Fibroblast of lung (primary cell): ENCODE results near the gene PIWIL4. TPM values are rescaled to one million over a fixed set of nuclear protein-coding genes. Genes with fewer than 3 reads are reported as not detected.

Experiments used
- DNase-seq, 2 donors: peaks; one replicate each; pipeline versions ENCODE4 v3.0.0 to v3.0.0-alpha.2; 2010; ENCODE audit warnings: low read depth in 2 of 2
- H2AFZ ChIP-seq: 2 replicates; pipeline ENCODE4 v1.5.1; 2012; ENCODE audit warnings: low read length, control low read depth, inconsistent platforms
- H3K27ac ChIP-seq: 2 replicates; pipeline ENCODE4 v1.5.1; 2011; ENCODE audit warnings: low read length, control low read depth; ENCODE audit not compliant: insufficient read depth
- H3K27me3 ChIP-seq: 2 replicates; pipeline ENCODE4 v1.5.1; 2011; ENCODE audit warnings: mild to moderate bottlenecking, low read length; ENCODE audit not compliant: control insufficient read depth, insufficient read depth
- H3K36me3 ChIP-seq: 2 replicates; pipeline ENCODE4 v1.5.1; 2011; ENCODE audit warnings: low read length; ENCODE audit not compliant: control insufficient read depth, insufficient read depth
- H3K4me1 ChIP-seq: 2 replicates; pipeline ENCODE4 v1.5.1; 2011; ENCODE audit warnings: low read length; ENCODE audit not compliant: control insufficient read depth, insufficient read depth; ENCODE audit errors: extremely low read depth
- H3K4me2 ChIP-seq: 2 replicates; pipeline ENCODE4 v1.5.1; 2011; ENCODE audit warnings: low read length, control low read depth; ENCODE audit not compliant: insufficient read depth; ENCODE audit errors: extremely low read depth
- H3K4me3 ChIP-seq, 4 experiments: fragments of 200-600 bp in 1 of 4; sonication (generic) in 1 of 4; replicated peaks in 1 of 4; 2 replicates each; pipeline ENCODE4 v1.5.1; 2011 to 2016; ENCODE audit warnings: low read length in 4 of 4, low read depth in 3 of 4, mild to moderate bottlenecking in 3 of 4, control low read depth in 2 of 4, inconsistent platforms in 1 of 4, mixed read lengths in 1 of 4; ENCODE audit not compliant: insufficient read depth in 1 of 4; ENCODE audit errors: control extremely low read depth in 1 of 4
- H3K79me2 ChIP-seq: 2 replicates; pipeline ENCODE4 v1.5.1; 2012; ENCODE audit warnings: mild to moderate bottlenecking, low read length, inconsistent platforms; ENCODE audit not compliant: control insufficient read depth, insufficient read depth
- H3K9ac ChIP-seq: 2 replicates; pipeline ENCODE4 v1.5.1; 2011; ENCODE audit warnings: mild to moderate bottlenecking, low read length, control low read depth; ENCODE audit not compliant: insufficient read depth
- H3K9me3 ChIP-seq: 2 replicates; pipeline ENCODE4 v1.5.1; 2012; ENCODE audit warnings: low read depth, low read length; ENCODE audit not compliant: control insufficient read depth, insufficient read depth
- H4K20me1 ChIP-seq: 2 replicates; pipeline ENCODE4 v1.5.1; 2011; ENCODE audit warnings: low read length; ENCODE audit not compliant: control insufficient read depth, insufficient read depth; ENCODE audit errors: extremely low read depth
- CTCF ChIP-seq, 2 donors: IDR thresholded peaks in 1 of 2; conservative IDR thresholded peaks in 1 of 2; 1 replicate in 1 of 2; 2 replicates in 1 of 2; pipeline ENCODE4 v1.5.1; 2011 to 2012; ENCODE audit warnings: low read length in 2 of 2, control low read depth in 1 of 2, inconsistent platforms in 1 of 2, low read depth in 1 of 2, mild to moderate bottlenecking in 1 of 2
- EZH2 ChIP-seq: IDR thresholded peaks from 2 replicates; pipeline ENCODE4 v1.5.1; 2012; ENCODE audit warnings: low read length, control low read depth, mild to moderate bottlenecking; ENCODE audit errors: missing control alignments
- polyA plus RNA-seq, 2 donors: library from polyadenylated mRNA; depleted of rRNA in 1 of 2; stranded (reverse) in 1 of 2; unstranded in 1 of 2; fragments of >200 nt; gene quantifications; 2 replicates each; pipeline ENCODE4 v1.2.1, GENCODE V29; 2011 to 2012; ENCODE audit warnings: missing spikeins in 1 of 2
- total RNA-seq: library from RNA; depleted of rRNA; stranded (reverse); fragments of >200 nt; gene quantifications from 2 replicates; pipeline ENCODE4 v1.2.1, GENCODE V29; 2014

PIWIL4 gene
- total and polyA plus RNA-seq, 2 donors (not counting 1 experiment from before 2014, with no cell fraction given), result 1.2 to 3.3 TPM

DNA sequence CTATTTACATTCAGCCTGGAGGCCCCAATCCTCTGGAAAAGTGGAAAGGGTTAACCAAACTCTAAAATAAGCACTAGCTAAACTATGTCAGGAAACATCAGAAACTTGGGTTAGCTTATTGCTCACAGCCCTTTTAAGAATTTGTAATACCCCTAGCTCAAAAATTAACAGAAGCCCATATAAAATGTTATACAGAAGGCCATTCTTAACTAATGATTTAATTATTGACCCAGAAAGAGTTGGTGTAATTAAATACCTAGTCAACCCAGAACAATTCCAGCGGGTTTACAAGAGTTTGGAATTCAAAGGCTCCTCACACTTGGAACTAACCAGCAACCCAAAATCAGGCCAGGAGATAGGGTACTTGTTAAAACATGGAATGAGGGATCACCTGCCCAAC lies 88.8 kb downstream of the PIWIL4 start:
- H3K4me3 ChIP-seq, result no peak overlapping the region
- H4K20me1 ChIP-seq, result no peaks in the 10 kb centered on the region
- no peak for TF ChIP-seq CTCF (conservative IDR thresholded peaks at IDR 0.05 in 1 of 2, IDR thresholded peaks at IDR 0.05 in 1 of 2; ENCODE audit: low read depth in 1 of 2, low read length in 2 of 2)
- TF ChIP-seq EZH2, result no peak
- no peak overlapping the region for H3K27ac ChIP-seq
- H2AFZ ChIP-seq, result no peak overlapping the region
- H3K79me2 ChIP-seq, result no peaks in the 10 kb centered on the region
- H3K9me3 ChIP-seq, result no peaks in the 10 kb centered on the region
- peaks cover 4% of the 10 kb centered on the region for H3K27me3 ChIP-seq
- no peak for DNase-seq
- H3K9ac ChIP-seq, result no peak overlapping the region
- peaks cover 2% of the 10 kb centered on the region for H3K4me1 ChIP-seq
- H3K4me2 ChIP-seq, result no peak overlapping the region
- no peaks in the 10 kb centered on the region for H3K36me3 ChIP-seq

DNA sequence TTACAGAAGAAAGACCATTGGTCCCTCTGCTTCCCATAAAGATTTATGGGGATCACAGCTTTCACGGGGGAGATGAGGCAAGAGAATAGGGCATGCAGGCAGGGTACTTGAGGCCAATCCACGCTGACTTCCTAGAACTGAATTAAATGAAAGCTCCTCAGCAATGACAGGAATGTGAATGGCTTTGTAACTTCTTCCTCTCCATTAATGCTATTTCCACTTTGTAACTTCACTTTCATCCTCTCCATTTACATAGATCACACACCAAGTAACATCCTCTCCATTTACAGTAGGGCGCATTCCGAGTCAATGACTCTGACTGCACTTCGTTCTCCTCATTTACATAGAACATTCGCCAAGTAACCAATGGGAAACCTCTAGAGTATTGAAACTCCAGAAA lies 89.8 kb downstream of the PIWIL4 start:
- no peak overlapping the region for H3K9ac ChIP-seq
- no peak overlapping the region for H2AFZ ChIP-seq
- no peak for DNase-seq
- no peak overlapping the region for H3K27ac ChIP-seq
- no peaks in the 10 kb centered on the region for H4K20me1 ChIP-seq
- H3K4me2 ChIP-seq, result no peak overlapping the region
- H3K4me3 ChIP-seq, result no peak overlapping the region
- H3K9me3 ChIP-seq, result no peaks in the 10 kb centered on the region
- no peaks in the 10 kb centered on the region for H3K36me3 ChIP-seq
- no peaks in the 10 kb centered on the region for H3K79me2 ChIP-seq
- TF ChIP-seq CTCF (conservative IDR thresholded peaks at IDR 0.05 in 1 of 2, IDR thresholded peaks at IDR 0.05 in 1 of 2; ENCODE audit: low read depth in 1 of 2, low read length in 2 of 2), result no peak
- TF ChIP-seq EZH2, result no peak
- peaks cover 4% of the 10 kb centered on the region for H3K27me3 ChIP-seq
- no peaks in the 10 kb centered on the region for H3K4me1 ChIP-seq

- no peaks in the 10 kb centered on the region for H3K4me1 ChIP-seq
- TF ChIP-seq CTCF (conservative IDR thresholded peaks at IDR 0.05 in 1 of 2, IDR thresholded peaks at IDR 0.05 in 1 of 2; ENCODE audit: low read depth in 1 of 2, low read length in 2 of 2) (no peak), EZH2 (no peak)
- no peak overlapping the region for H2AFZ ChIP-seq
- no peak for DNase-seq
- H3K79me2 ChIP-seq, result no peaks in the 10 kb centered on the region
- no peaks in the 10 kb centered on the region for H4K20me1 ChIP-seq
- H3K27me3 ChIP-seq, result peaks cover 4% of the 10 kb centered on the region
- no peaks in the 10 kb centered on the region for H3K36me3 ChIP-seq
- no peaks in the 10 kb centered on the region for H3K9me3 ChIP-seq
- no peak overlapping the region for H3K4me3 ChIP-seq
- H3K27ac ChIP-seq, result no peak overlapping the region
- no peak overlapping the region for H3K9ac ChIP-seq
- no peak overlapping the region for H3K4me2 ChIP-seq
Measured at GRCh38 chr11:94657629-94658028, 90.5 kb downstream of the PIWIL4 start.
